Stomach (tissue), 4 donors: ENCODE results near the gene TBCEL.
A peak's percentile ranks its signal among the peaks of the same experiment; 100 is the strongest.

ENCODE experiments used
- CTCF ChIP-seq, 7 experiments: fragments of 450-650 bp in 4 of 7; fragments of 200-600 bp in 3 of 7; sonication (generic) in 3 of 7; IDR thresholded peaks; one replicate each; pipeline ENCODE4 v1.5.1; 2016 to 2019; ENCODE audit warnings: antibody characterized with exemption in 7 of 7, control low read depth in 2 of 7, mild to moderate bottlenecking in 1 of 7
- POLR2A ChIP-seq, 4 donors: fragments of 450-650 bp; IDR thresholded peaks; one replicate each; pipeline ENCODE4 v1.6.1; 2016; ENCODE audit warnings: antibody characterized with exemption in 4 of 4, control low read depth in 2 of 4, mild to moderate bottlenecking in 1 of 4, moderate library complexity in 1 of 4
- POLR2AphosphoS5 ChIP-seq, 3 donors: sonication (generic); formaldehyde crosslinking; IDR thresholded peaks; one replicate each; pipeline ENCODE4 v1.6.1; 2016; ENCODE audit warnings: antibody characterized with exemption in 3 of 3

GRCh38 chr11:121063728-121064127 lies 39.8 kb downstream of the TBCEL start:
- peak in 2 of 7 experiments; percentile 14 to 20 for TF ChIP-seq CTCF (IDR thresholded peaks at IDR 0.05)
- TF ChIP-seq POLR2A (IDR thresholded peaks at IDR 0.05), result no peak
- TF ChIP-seq POLR2AphosphoS5 (IDR thresholded peaks at IDR 0.05), result no peak
